Measurements from ENCODE around the gene BAZ2B. TPM values are rescaled to one million over a fixed set of nuclear protein-coding genes. Genes with fewer than 3 reads are reported as not detected.

Gene BAZ2B
- total and polyA plus RNA-seq, 2 of the 13 experiments (the other 11 are each of a cell fraction or from before 2014, with no cell fraction given) = 14.0 to 15.1 TPM

DNA sequence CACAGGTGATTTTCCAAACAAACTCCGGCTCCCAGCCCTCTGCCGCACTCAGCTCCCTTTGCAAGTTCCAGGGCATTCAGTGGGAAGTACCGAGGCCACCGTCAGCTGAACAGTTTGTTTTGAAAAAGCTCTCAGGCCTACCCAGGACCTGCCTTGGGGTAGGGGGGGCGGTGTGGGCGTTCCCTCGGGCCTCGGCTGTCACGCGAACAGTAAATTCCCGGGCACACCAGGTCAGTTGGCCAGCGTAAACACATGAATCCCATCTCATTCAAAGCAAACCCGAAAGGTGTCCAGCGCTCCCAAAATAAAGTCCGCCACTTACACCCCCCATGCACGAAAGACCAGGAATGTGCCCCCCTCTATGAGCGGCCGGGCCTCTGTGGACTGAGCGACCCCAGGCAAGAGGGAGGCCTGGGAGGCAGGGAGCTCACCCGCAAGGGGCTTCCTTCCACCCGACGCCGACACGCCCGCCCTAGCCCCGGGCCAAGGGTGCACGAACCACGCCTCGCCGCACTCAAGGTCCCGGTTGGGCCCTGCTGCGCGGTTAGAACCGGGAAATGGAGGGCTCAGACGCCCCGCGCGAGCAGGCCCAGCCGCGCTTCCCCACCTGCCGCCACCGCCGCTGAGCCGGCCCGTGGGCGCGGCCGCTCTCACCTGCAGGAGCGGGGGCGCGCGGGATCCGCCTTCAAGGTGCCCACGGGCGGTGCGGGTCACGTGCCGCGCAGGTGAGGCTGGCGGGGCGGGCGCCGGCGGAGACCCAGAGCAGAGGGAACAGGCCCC lies 330.2 kb downstream of the BAZ2B start, which contains the start of gene WDSUB1 (continued):
- TF ChIP-seq HNF1A (IDR thresholded peaks at IDR 0.05; ENCODE audit: low read depth) (0 out of 2 replicates have a peak, but pooled peaks have one; percentile 1), HNF1A (CRISPR knock-in tag; IDR thresholded peaks at IDR 0.05; ENCODE audit: borderline replicate concordance) (peak; percentile 58; the same call in 1 of the 2 replicates), ZSCAN29 (CRISPR knock-in tag; conservative IDR thresholded peaks at IDR 0.05) (peak; percentile 69), PAF1 (CRISPR knock-in tag; IDR thresholded peaks at IDR 0.05) (no peak), THAP11 (CRISPR knock-in tag; IDR thresholded peaks at IDR 0.05) (peak; percentile 53), AGO2 (optimal IDR thresholded peaks at IDR 0.05; ENCODE audit: low read depth, low read length) (peak; percentile 48), KDM4B (CRISPR knock-in tag; IDR thresholded peaks at IDR 0.05) (no peak), EP300 (IDR thresholded peaks at IDR 0.05; ENCODE audit: low read depth in 2 of 2, low read length in 2 of 2) (no peak), EP300 (CRISPR knock-in tag; IDR thresholded peaks at IDR 0.05; ENCODE audit: borderline replicate concordance) (peak; percentile 15; the same call in 1 of the 2 replicates), ZNF710 (CRISPR knock-in tag; IDR thresholded peaks at IDR 0.05; ENCODE audit: borderline replicate concordance) (peak; percentile 17; the same call in 1 of the 2 replicates)
- TF ChIP-seq, protein P1, sequence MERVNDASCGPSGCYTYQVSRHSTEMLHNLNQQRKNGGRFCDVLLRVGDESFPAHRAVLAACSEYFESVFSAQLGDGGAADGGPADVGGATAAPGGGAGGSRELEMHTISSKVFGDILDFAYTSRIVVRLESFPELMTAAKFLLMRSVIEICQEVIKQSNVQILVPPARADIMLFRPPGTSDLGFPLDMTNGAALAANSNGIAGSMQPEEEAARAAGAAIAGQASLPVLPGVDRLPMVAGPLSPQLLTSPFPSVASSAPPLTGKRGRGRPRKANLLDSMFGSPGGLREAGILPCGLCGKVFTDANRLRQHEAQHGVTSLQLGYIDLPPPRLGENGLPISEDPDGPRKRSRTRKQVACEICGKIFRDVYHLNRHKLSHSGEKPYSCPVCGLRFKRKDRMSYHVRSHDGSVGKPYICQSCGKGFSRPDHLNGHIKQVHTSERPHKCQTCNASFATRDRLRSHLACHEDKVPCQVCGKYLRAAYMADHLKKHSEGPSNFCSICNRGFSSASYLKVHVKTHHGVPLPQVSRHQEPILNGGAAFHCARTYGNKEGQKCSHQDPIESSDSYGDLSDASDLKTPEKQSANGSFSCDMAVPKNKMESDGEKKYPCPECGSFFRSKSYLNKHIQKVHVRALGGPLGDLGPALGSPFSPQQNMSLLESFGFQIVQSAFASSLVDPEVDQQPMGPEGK (CRISPR knock-in tag; IDR thresholded peaks at IDR 0.05) = peak; percentile 73
- TF ChIP-seq, protein P2, sequence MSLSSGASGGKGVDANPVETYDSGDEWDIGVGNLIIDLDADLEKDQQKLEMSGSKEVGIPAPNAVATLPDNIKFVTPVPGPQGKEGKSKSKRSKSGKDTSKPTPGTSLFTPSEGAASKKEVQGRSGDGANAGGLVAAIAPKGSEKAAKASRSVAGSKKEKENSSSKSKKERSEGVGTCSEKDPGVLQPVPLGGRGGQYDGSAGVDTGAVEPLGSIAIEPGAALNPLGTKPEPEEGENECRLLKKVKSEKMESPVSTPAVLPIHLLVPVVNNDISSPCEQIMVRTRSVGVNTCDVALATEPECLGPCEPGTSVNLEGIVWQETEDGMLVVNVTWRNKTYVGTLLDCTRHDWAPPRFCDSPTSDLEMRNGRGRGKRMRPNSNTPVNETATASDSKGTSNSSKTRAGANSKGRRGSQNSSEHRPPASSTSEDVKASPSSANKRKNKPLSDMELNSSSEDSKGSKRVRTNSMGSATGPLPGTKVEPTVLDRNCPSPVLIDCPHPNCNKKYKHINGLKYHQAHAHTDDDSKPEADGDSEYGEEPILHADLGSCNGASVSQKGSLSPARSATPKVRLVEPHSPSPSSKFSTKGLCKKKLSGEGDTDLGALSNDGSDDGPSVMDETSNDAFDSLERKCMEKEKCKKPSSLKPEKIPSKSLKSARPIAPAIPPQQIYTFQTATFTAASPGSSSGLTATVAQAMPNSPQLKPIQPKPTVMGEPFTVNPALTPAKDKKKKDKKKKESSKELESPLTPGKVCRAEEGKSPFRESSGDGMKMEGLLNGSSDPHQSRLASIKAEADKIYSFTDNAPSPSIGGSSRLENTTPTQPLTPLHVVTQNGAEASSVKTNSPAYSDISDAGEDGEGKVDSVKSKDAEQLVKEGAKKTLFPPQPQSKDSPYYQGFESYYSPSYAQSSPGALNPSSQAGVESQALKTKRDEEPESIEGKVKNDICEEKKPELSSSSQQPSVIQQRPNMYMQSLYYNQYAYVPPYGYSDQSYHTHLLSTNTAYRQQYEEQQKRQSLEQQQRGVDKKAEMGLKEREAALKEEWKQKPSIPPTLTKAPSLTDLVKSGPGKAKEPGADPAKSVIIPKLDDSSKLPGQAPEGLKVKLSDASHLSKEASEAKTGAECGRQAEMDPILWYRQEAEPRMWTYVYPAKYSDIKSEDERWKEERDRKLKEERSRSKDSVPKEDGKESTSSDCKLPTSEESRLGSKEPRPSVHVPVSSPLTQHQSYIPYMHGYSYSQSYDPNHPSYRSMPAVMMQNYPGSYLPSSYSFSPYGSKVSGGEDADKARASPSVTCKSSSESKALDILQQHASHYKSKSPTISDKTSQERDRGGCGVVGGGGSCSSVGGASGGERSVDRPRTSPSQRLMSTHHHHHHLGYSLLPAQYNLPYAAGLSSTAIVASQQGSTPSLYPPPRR (CRISPR knock-in tag; IDR thresholded peaks at IDR 0.05; ENCODE audit: borderline replicate concordance) = peak; percentile 37; the same call in 1 of the 2 replicates
- TF ChIP-seq, protein P3, sequence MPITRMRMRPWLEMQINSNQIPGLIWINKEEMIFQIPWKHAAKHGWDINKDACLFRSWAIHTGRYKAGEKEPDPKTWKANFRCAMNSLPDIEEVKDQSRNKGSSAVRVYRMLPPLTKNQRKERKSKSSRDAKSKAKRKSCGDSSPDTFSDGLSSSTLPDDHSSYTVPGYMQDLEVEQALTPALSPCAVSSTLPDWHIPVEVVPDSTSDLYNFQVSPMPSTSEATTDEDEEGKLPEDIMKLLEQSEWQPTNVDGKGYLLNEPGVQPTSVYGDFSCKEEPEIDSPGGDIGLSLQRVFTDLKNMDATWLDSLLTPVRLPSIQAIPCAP (CRISPR knock-in tag; IDR thresholded peaks at IDR 0.05; ENCODE audit: low read depth) = peak; percentile 85; the same call in 1 of the 2 replicates
